ENCODE results near the gene ECE1.

DNA sequence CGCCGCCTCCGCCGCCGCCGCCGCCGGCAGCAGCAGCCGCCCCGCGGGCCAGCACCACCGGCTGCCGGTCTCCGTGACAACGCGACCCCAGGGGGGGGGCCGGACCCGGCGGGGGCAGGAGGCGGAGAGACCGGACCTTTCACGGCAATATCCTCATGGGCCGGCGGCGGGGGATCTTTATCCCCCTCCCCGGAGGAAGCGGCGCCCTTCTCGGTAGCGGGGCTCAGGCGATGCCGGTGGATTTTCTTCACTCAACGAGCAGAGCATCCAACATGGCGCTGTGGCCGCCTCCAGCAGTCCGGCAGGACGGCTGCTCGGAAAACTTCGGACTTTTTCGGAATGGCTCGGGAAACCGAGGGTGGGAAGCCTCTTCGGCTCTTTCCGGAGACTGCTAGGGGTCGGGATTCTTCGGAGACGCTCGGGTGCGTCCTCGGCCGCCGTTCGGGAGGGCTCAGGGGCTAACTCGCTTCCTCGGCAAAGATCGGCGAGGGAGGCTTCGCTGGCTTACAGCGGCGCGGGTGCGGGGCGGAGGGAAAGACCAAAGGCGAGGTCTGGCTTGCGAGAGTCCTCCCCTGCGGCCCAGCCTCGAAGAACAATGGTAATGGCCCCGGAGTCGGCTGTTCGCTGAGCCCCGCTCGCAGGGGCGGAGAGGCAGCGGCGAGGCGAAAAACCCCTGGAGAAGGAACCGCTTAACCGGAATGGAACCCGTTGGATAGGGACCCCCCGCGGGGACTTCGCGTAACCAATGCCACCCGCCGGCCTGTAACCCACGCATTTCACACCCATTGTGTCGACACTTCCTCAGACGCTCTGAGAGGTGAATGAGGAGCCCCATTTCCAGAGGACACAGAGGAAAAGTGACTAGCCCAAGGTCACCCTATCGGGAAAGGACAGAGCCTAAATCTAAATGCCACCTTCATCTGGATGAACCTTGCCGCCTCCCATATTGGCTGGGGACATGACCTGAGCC, 113.4 kb downstream of the ECE1 start, which contains the start of gene EIF4G3:
- TF ChIP-seq EZH2phosphoT487 (conservative IDR thresholded peaks at IDR 0.05; ENCODE audit: low read length): no peak
- TF ChIP-seq, protein P1, sequence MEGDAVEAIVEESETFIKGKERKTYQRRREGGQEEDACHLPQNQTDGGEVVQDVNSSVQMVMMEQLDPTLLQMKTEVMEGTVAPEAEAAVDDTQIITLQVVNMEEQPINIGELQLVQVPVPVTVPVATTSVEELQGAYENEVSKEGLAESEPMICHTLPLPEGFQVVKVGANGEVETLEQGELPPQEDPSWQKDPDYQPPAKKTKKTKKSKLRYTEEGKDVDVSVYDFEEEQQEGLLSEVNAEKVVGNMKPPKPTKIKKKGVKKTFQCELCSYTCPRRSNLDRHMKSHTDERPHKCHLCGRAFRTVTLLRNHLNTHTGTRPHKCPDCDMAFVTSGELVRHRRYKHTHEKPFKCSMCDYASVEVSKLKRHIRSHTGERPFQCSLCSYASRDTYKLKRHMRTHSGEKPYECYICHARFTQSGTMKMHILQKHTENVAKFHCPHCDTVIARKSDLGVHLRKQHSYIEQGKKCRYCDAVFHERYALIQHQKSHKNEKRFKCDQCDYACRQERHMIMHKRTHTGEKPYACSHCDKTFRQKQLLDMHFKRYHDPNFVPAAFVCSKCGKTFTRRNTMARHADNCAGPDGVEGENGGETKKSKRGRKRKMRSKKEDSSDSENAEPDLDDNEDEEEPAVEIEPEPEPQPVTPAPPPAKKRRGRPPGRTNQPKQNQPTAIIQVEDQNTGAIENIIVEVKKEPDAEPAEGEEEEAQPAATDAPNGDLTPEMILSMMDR (IDR thresholded peaks at IDR 0.05; ENCODE audit: insufficient read depth, low read length, poor library complexity, severe bottlenecking): no peak

All from SU-DHL-6 (cell line).